GM13977 (cell line): ENCODE data around the gene FHIT.
"Not testable (repeated sequence)": the region's sequence is repeated elsewhere in the genome, so short reads cannot be mapped to it uniquely, and the experiment has no call there.

Experiments
- DNase-seq: peaks from one replicate; pipeline ENCODE4 v3.0.0; 2012; ENCODE audit warnings: low spot score
- in situ Hi-C: fragments of 300-500 bp; cut with MboI; formaldehyde crosslinking; loops from one replicate; pipeline ENCODE4 v1.12.0; 2022; ENCODE audit warnings: low sequenced_read_pairs, low pct_unique_long_range_greater_than_20kb, mixed read lengths, inconsistent platforms; ENCODE audit not compliant: unreplicated experiment
- TF ChIP-seq, protein P1 (sequence below): IDR thresholded peaks from 2 replicates; pipeline ENCODE4 v1.5.1; 2012; ENCODE audit warnings: mild to moderate bottlenecking, control low read depth; ENCODE audit not compliant: insufficient read depth; ENCODE audit errors: extremely low read depth, missing control alignments

The FHIT gene

DNA sequence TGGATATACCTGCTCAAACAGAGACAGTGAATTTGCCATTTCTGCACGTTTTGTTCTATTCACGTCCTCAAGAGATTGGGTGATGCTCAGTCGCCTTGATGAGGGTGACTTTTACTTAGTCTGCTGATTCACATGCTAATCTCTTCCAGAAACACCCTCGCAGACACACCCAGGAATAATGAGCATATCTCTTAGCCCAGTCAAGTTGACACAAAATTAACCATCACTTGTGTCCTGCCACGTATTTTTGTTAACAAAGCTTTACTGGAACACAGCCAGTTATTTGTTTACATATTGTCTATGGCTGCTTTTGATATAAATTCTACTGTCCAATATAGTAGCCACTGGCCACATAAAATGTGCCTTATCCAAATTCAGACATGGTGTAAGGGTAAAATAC is 218.3 kb downstream of the FHIT start:
- in situ Hi-C loops: no loop called here
- TF ChIP-seq, protein P1, sequence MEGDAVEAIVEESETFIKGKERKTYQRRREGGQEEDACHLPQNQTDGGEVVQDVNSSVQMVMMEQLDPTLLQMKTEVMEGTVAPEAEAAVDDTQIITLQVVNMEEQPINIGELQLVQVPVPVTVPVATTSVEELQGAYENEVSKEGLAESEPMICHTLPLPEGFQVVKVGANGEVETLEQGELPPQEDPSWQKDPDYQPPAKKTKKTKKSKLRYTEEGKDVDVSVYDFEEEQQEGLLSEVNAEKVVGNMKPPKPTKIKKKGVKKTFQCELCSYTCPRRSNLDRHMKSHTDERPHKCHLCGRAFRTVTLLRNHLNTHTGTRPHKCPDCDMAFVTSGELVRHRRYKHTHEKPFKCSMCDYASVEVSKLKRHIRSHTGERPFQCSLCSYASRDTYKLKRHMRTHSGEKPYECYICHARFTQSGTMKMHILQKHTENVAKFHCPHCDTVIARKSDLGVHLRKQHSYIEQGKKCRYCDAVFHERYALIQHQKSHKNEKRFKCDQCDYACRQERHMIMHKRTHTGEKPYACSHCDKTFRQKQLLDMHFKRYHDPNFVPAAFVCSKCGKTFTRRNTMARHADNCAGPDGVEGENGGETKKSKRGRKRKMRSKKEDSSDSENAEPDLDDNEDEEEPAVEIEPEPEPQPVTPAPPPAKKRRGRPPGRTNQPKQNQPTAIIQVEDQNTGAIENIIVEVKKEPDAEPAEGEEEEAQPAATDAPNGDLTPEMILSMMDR: no peak

DNA sequence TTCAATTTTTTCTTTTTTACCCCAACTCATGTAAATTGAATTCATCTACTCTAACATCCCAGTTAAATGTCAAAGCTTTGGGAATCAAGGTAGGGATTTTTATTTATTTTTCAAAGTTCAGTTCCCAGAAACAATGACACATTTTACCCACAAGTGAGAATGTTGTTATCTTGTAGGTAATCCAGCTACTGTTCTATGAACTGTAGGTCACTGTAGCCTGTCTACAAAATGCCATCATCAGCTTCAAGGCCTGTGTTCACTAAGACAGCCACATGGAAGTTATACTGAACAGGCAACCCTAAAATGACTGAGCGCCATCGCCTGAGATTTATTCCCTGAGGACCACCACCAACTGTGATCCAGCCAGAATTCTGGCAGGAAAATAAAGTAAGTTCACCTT is 219.7 kb downstream of the FHIT start:
- in situ Hi-C loops: no loop called here
- TF ChIP-seq, protein P1: no peak
- no peak for DNase-seq

More for the DNA sequence above, 218.3 kb downstream of the FHIT start:
- DNase-seq: no peak

DNA sequence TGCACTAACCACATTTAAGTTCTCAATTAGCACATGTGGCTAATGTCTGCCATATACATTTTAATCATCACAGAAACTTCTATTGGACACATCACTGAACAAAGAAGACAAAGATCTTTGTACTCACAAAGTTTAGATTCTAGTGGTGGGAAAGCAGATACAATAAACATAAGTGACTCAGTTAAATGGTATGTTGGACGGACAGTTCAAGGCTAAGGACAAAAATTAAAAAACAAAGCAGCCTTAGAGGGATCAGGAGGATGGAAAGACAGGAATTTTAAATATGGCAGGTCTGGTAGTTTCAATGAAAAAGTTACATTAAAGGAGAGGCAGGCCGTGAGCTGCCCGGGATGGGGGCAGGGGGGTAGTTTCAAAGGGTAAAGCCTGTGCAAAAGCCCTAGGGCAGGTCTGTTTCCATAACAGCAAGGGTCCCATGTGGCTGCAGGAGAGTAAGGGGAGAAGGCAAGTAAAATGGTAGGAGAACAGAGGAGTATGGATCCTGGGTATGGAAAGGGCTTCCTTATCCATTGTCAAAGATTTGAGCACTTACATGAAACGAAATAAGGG is 220.7 kb downstream of the FHIT start:
- in situ Hi-C loops: no loop called here
- no peak for DNase-seq
- TF ChIP-seq, protein P1: no peak

DNA sequence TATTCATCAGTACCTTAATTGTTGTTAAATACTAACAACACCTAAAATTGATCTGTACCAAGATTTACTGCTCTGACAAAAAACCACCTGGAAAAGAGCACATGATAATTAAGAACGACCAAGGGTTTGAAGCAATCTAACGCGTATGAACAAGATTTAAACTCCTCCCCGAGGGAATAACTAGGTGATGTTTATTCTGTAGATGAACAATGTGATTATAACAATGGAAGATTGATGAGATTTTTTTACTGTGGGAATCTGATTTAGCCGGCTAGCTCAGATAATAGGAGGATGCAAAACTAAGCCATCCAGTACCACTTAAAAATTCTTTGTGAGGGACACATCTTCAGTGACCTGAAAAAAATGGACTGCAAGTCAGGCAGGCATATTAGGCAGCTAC is 222.1 kb downstream of the FHIT start:
- TF ChIP-seq, protein P1: no peak
- in situ Hi-C loops: no loop called here
- DNase-seq: no peak

DNA sequence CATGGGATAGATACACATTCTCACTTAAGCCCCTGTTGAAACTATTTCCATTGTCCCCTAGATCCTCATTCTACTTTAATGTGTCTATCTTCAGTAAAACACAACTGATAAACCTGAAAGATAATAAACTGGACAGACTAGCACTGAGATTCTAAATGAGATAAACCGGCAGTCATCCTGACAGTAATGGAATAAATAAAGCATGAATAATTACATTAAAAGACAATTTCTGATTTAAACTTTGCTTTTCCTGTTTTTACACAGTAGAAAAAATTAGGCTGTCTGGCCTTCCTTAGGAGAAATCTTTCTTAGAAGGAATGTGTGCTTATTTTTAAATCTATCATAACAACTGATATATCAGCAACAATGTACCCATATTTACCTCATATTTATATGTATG is 232.4 kb downstream of the FHIT start:
- TF ChIP-seq, protein P1: no peak
- in situ Hi-C loops: no loop called here
- DNase-seq: no peak

DNA sequence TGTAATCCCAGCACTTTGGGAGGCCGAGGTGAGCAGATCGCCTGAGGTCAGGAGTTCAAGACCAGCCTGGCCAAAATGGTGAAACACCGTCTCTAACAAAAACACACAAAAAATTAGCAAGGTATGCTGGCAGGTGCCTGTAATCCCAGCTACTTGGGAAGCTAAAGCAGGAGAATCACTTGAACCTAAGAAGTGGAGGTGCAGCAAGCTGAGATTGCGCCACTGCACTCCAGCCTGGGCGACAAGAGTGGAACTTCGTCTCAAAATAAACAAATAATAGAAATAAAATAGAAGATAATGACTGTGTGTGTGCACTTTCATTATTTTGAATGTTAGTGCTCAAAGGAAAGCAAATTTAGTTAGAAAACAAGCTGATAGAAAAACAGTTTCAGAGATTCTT is 234.2 kb downstream of the FHIT start:
- in situ Hi-C loops, DNase-seq: not testable (repeated sequence)

DNA sequence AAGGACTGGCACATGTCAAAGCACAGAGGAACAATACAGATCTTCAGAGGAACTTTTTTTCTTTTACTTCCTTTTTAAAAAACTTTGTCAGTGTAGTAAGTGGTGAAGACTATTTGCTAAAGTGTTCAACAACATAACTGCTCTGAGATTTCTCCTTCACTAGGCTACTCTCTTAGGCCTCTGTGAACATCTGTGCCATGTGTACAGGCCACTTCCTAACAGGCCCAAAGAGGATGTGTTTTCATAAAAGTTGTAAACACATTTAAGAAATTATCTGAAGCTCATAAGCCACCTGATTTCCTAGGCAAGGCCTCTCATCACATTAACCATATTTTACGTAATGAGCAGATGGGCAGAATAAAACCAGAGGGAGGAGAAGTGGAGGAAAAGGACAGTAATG is 235.4 kb downstream of the FHIT start:
- no peak for DNase-seq
- in situ Hi-C loops: no loop called here
- TF ChIP-seq, protein P1: no peak
